IPS-15b (cell line): ENCODE data around the gene RARRES2.
"Not testable (repeated sequence)": the region's sequence is repeated elsewhere in the genome, so short reads cannot be mapped to it uniquely, and the experiment has no call there.

ENCODE experiments used
- H3K27me3 ChIP-seq: one replicate; pipeline ENCODE4 v1.6.1; 2013; ENCODE audit warnings: low read length; ENCODE audit not compliant: control insufficient read depth, insufficient read depth
- H3K36me3 ChIP-seq: one replicate; pipeline ENCODE4 v1.6.1; 2013; ENCODE audit warnings: low read length; ENCODE audit not compliant: control insufficient read depth, insufficient read depth
- H3K4me1 ChIP-seq: one replicate; pipeline ENCODE4 v1.6.1; 2013; ENCODE audit warnings: mild to moderate bottlenecking, low read length; ENCODE audit not compliant: control insufficient read depth, insufficient read depth
- H3K4me3 ChIP-seq: one replicate; pipeline ENCODE4 v1.5.1; 2013; ENCODE audit warnings: low read depth, low read length
- H3K9ac ChIP-seq: one replicate; pipeline ENCODE4 v1.6.1; 2013; ENCODE audit warnings: low read depth, mild to moderate bottlenecking, low read length
- H3K9me3 ChIP-seq: one replicate; pipeline ENCODE4 v1.6.1; 2013; ENCODE audit warnings: mild to moderate bottlenecking, low read length; ENCODE audit not compliant: control insufficient read depth, insufficient read depth

Gene RARRES2

DNA sequence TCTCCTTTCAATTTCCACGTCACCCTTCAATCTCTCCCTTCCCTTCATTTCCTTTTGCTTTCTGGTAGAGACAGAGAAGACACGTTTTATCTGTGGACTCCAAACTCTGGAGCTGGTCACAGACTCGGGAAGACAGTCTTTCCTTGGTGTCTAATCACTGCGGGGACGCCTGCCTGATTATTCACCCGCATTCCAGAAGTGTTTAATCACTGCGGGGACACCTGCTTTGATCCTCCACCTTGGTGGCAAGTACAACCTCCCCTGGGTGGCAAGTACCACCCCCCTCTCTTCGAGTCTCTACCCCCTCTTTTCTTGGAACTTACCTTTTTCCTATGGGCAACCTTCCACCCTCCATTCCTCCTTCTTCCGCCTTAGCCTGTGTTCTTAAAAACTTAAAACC, 33.5 kb downstream of the RARRES2 start:
- H3K36me3 ChIP-seq, result no peaks in the 10 kb centered on the region
- no peak overlapping the region for H3K9ac ChIP-seq
- no peak overlapping the region for H3K4me3 ChIP-seq
- H3K9me3 ChIP-seq, result no peaks in the 10 kb centered on the region
- no peaks in the 10 kb centered on the region for H3K4me1 ChIP-seq
- peaks cover 39% of the 10 kb centered on the region for H3K27me3 ChIP-seq

DNA sequence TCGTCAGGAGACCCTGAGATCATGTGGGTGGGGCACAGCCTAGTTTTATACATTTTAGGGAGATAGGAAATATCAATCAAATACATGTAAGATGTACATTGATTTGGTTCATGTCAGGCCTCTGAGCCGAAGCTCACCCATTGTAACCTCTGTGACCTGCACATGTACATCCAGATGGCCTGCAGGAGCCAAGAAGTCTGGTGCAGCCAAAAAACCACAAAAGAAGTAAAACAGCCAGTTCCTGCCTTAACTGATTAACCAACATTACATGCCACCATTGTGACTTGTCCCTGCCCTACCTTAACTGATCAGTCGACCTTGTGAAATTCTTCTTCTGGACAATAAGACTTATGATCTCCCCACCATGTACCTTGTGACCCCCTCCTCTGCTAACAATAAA, 34.3 kb downstream of the RARRES2 start:
- Histone ChIP-seq H3K36me3 (no peaks in the 10 kb centered on the region), H3K4me3 (no peak overlapping the region), H3K9ac (no peak overlapping the region), H3K27me3 (peaks cover 39% of the 10 kb centered on the region), H3K4me1 (no peaks in the 10 kb centered on the region), H3K9me3 (no peaks in the 10 kb centered on the region)

DNA sequence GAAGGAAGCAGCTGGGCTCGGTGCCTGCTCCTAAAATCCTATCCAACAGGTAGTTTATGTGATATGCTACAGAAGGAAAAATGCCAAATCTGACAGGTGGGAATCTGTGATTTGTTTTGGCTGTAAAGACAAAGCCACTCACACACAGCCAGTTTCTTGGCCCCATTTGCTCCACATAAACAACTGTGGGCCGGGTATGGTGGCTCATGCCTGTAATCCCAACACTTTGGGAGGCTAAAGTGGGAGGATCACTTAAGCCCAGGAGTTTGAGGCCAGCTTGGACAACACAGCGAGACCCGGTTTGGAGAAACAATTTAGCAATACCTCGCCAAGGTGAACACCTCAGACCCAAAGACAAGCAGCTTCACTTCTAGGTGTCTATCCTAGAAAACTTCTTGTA, 35.1 kb downstream of the RARRES2 start:
- H3K9me3 ChIP-seq, H3K9ac ChIP-seq, H3K36me3 ChIP-seq, H3K4me3 ChIP-seq, H3K4me1 ChIP-seq: not testable (repeated sequence)
- peaks cover 39% of the 10 kb centered on the region for H3K27me3 ChIP-seq

DNA sequence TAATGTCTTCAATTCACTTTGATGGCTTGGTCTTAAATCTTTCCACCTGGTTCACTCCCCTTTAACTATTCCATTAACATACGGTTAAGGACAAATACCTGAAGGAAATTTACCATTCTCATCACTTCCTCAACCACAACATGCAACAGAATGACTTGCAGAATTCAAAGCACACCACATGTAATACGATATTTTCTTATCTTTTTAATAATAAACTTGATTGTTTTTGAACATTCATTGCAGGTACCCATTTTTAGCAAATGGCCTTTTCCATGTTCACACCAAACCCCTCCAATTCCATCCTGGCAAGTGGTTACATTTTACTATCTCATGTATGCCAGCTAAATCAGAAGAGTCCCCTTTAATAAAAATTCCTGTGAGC, 35.5 kb downstream of the RARRES2 start:
- not testable (repeated sequence) for H3K9me3 ChIP-seq, H3K4me1 ChIP-seq, H3K4me3 ChIP-seq, H3K36me3 ChIP-seq, H3K9ac ChIP-seq
- peaks cover 38% of the 10 kb centered on the region for H3K27me3 ChIP-seq

DNA sequence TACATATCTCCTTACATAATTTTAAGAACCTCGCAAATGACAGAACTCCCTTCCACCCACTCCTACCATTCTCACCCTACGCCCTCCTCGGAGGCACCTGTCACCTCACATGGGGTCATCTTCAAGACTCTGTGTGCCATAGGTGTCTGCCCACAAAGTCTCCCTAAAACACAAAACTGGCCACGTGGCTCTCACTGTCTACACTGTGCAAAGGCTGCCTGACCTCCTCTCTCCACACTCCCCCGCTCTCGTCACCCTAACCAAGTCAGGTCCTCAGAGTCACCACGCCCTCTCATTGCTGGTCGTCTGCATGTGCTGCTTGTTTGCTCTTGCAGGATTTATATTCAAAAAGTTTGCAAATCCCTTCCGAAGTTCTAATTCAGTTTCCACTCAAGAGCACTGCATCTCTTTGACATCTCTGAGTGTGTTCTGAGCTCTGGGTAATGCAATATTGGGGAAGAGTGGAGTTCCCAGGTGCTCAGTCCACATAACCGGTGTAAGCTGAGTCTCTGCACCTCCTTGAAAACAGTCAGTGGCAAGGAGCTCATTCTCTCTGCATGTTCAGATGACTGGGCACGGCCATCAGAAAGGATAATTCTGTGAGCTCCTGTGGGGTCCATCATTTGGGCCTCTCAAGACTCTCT, 36.0 kb downstream of the RARRES2 start:
- H3K27me3 ChIP-seq, result peaks cover 33% of the 10 kb centered on the region
- H3K4me1 ChIP-seq, H3K9me3 ChIP-seq, H3K4me3 ChIP-seq, H3K9ac ChIP-seq, H3K36me3 ChIP-seq: not testable (repeated sequence)

DNA sequence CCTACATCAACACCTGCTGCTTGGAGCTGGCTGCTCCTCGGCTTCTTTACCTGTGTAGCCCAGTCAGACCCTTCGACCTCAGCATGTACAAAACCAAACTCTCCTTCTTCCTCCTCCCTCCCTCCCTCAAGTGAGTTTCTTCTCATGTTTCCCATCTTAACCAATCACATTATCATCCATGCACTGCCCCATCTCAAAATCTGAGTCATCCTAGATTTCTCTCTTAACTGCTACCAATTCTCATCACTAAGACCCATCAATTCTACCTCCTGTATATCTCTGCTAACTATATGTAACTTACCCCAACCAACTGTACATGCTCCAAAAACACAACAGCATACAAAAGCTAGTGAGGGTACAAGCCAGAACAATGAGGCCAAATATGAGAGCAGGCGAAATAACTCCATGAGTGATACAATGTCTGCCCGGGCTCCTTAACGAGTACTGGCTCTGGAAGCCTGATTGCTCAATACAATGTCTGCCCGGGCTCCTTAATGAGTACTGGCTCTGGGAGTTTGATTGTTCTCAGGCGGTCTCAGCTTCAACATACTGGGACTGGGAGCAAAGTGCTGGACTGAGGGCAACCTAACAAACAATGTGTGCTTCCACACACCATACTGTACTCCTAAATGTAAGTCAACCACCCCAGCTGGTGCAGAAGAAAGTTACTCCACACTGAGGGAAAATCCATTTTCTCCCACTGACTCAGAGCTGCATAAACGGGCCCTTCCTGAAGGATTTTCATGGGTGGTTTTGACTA, 36.8 kb downstream of the RARRES2 start:
- not testable (repeated sequence) for H3K9ac ChIP-seq, H3K4me3 ChIP-seq, H3K9me3 ChIP-seq, H3K4me1 ChIP-seq, H3K36me3 ChIP-seq
- H3K27me3 ChIP-seq, result peaks cover 26% of the 10 kb centered on the region

DNA sequence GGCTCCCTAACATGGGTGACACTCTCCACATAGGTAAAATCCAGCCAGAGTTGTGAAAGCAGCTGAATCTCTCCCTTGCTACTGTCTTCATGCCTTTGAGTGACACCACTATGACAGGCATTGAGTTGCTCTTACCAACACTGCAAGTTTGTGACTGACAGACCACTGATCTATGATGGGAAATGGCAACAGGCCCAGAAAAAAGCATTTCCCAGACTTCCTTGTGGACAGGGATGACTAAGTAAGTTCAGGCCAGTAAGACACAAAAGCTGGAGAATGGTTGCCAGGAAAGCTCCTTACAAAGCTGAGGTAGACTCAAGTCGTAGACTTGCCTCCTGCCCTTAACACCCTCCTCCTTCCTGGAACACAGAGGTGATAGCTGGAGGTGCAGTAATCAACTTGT, 38.5 kb downstream of the RARRES2 start:
- not testable (repeated sequence) for H3K9ac ChIP-seq, H3K9me3 ChIP-seq, H3K4me1 ChIP-seq, H3K36me3 ChIP-seq, H3K4me3 ChIP-seq
- peaks cover 12% of the 10 kb centered on the region for H3K27me3 ChIP-seq

DNA sequence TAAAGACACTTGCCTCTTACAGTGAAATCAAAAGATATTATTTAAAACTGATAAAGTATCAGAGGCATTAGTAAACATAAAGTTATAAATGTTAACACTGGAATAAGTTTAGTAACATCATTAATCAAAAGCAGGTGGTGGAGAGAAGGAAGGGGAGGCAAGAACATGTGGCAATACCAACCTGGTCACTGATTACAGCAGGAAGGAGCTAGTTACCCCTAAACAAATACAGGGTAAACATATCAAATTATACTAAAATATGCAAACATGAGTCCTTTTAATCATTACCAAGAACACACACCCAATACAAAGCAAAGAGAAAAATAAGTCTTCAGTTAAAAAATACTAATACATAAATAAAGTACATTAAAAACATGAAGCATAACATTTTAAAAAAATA, 43.5 kb downstream of the RARRES2 start:
- not testable (repeated sequence) for H3K4me1 ChIP-seq

DNA sequence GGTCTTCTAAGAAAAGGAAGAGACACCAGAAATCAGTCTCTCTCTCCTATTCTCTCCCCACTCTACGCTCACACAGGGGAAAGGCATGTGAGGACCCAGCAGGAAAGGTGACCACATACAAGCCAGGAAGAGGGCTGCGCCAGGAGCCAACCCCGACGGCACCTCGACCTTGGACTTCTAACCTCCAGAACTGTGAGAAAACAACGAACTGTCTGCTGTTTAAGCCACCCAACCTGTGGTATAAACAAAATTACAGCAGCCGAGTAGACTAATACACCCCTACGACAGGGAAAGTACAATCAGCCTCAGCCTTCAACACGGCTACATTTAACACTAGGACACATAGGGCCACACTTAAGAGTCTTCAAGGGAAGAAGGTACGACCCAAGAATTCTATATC, 44.6 kb downstream of the RARRES2 start:
- not testable (repeated sequence) for H3K9me3 ChIP-seq, H3K9ac ChIP-seq, H3K4me1 ChIP-seq, H3K4me3 ChIP-seq, H3K36me3 ChIP-seq, H3K27me3 ChIP-seq

More for the DNA sequence above, 43.5 kb downstream of the RARRES2 start:
- H3K36me3 ChIP-seq, H3K4me3 ChIP-seq, H3K27me3 ChIP-seq, H3K9ac ChIP-seq, H3K9me3 ChIP-seq: not testable (repeated sequence)

DNA sequence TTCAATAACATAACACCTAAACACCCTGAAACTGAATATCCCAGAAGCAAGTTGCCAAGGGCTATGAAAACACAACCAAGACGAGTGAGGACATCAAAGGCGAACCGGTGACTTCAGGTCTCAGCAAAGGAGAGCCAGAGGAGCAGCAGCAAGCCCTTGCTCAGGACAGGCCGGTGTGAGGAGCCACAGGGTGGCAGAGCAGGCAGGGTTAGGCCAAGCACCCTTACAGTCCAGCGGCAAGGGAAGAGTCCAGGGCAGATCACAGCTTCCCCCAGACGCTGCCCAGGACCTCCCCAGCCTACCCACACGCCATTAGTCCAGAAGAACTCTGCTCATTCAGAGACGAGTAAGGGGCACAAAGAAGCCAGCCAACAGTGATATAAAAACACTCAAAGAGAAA, 45.8 kb downstream of the RARRES2 start:
- not testable (repeated sequence) for H3K4me3 ChIP-seq, H3K9me3 ChIP-seq, H3K36me3 ChIP-seq, H3K4me1 ChIP-seq, H3K9ac ChIP-seq, H3K27me3 ChIP-seq

DNA sequence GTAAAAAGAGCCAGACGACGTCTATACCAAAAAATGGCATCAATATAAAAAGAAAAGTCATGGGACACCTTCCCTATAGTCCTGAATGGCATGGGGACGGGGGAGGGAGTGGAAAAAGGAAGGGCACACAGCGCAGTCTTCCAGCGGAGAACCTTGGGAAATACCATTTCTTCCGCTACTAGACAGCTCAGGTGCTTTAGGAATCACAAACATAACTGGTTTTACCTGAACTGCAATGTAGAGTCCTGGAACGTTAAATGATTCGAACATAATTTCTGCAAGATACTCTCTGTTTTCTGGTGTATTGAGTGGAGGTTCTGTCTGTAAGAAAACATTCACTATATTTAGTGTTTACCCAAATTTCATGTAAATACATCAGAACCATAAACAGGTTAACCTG, 46.4 kb downstream of the RARRES2 start:
- not testable (repeated sequence) for H3K4me3 ChIP-seq, H3K9ac ChIP-seq, H3K27me3 ChIP-seq, H3K4me1 ChIP-seq, H3K36me3 ChIP-seq, H3K9me3 ChIP-seq

DNA sequence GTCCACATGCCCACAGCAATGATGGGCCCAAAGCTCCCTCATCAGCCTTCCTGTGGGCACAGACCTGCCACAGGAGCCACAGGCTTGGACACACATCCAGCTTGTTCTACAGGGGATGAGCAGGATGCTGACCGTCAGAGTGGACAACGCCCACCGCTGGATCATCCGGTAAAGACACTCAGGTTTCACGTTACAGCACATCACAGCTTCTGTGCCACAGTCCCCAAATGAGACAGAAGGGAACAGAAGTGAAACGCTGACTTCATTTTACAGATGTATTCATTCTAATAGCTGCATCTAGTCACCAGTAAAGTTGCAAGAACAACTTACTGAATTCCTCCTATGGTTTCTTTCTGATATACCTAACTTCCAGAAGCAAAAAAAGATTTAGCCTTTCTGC, 51.1 kb downstream of the RARRES2 start:
- H3K4me3 ChIP-seq, H3K36me3 ChIP-seq, H3K9me3 ChIP-seq, H3K27me3 ChIP-seq, H3K4me1 ChIP-seq, H3K9ac ChIP-seq: not testable (repeated sequence)
